ENCODE results near the gene ATPAF1. TPM values are rescaled to one million over a fixed set of nuclear protein-coding genes. Genes with fewer than 3 reads are reported as not detected.
"Not testable (repeated sequence)": the region's sequence is repeated elsewhere in the genome, so short reads cannot be mapped to it uniquely, and the experiment has no call there.

ATPAF1 gene
- total RNA-seq, 3 donors from 2014 or later (not counting 1 experiment from before 2014, with no cell fraction given): 18.0 to 21.7 (median 19.0) TPM

GRCh38 chr1:46655848-46656247 lies 12.3 kb downstream of the ATPAF1 start:
- no peak for ATAC-seq
- Histone ChIP-seq H3K27me3 (ENCODE audit: control insufficient read depth, insufficient read depth, low read length) (no peaks in the 10 kb centered on the region), H3K27ac (ENCODE audit: low read length) (no peak overlapping the region), H3K9me3 (ENCODE audit: control insufficient read depth, insufficient read depth, low read length) (no peaks in the 10 kb centered on the region), H3K36me3 (ENCODE audit: control insufficient read depth, insufficient read depth, low read length) (peaks cover 31% of the 10 kb centered on the region), H3K4me3 (ENCODE audit: low read length) (no peak overlapping the region), H3K4me1 (ENCODE audit: control insufficient read depth, insufficient read depth, low read length) (no peaks in the 10 kb centered on the region)
- no peaks in the 10 kb centered on the region for H3K27me3 Mint-ChIP-seq (ENCODE audit: low read depth in 2 of 2)
- DNase-seq: no peak
- H3K4me1 Mint-ChIP-seq: no peaks in the 10 kb centered on the region
- peaks cover 9% of the 10 kb centered on the region for H3K36me3 Mint-ChIP-seq
- H3K9me3 Mint-ChIP-seq: peaks cover 3% of the 10 kb centered on the region in 2 donors
- intact Hi-C loops (cut with micrococcal nuclease): no loop called here
- no peak overlapping the region for H3K27ac Mint-ChIP-seq
- H3K4me3 Mint-ChIP-seq: no peak overlapping the region
- TF ChIP-seq, protein P1, sequence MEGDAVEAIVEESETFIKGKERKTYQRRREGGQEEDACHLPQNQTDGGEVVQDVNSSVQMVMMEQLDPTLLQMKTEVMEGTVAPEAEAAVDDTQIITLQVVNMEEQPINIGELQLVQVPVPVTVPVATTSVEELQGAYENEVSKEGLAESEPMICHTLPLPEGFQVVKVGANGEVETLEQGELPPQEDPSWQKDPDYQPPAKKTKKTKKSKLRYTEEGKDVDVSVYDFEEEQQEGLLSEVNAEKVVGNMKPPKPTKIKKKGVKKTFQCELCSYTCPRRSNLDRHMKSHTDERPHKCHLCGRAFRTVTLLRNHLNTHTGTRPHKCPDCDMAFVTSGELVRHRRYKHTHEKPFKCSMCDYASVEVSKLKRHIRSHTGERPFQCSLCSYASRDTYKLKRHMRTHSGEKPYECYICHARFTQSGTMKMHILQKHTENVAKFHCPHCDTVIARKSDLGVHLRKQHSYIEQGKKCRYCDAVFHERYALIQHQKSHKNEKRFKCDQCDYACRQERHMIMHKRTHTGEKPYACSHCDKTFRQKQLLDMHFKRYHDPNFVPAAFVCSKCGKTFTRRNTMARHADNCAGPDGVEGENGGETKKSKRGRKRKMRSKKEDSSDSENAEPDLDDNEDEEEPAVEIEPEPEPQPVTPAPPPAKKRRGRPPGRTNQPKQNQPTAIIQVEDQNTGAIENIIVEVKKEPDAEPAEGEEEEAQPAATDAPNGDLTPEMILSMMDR (IDR thresholded peaks at IDR 0.05): no peak

DNA sequence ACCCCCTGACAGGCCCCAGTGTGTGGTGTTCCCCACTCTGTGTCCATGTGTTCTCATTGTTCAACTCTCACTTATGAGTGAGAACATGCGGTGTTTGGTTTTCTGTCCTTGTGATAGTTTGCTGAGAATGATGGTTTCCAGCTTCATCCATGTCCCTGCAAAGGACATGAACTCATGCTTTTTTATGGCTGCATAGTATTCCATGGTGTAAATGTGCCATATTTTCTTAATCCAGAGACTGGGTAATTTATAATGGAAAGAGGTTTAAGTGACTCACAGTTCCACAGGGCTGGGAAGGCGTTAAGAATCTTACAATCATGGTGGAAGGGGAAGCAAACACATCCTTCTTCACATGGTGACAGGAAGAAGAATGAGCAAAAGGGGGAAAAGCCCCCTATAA lies 13.5 kb downstream of the ATPAF1 start:
- H3K9me3 Mint-ChIP-seq; H3K4me3 Mint-ChIP-seq; H3K27me3 Mint-ChIP-seq (ENCODE audit: low read depth in 2 of 2); H3K4me1 Mint-ChIP-seq; intact Hi-C loops (cut with micrococcal nuclease); H3K27ac ChIP-seq (ENCODE audit: low read length); H3K4me3 ChIP-seq (ENCODE audit: low read length); H3K27me3 ChIP-seq (ENCODE audit: control insufficient read depth, insufficient read depth, low read length); H3K4me1 ChIP-seq (ENCODE audit: control insufficient read depth, insufficient read depth, low read length); H3K9me3 ChIP-seq (ENCODE audit: control insufficient read depth, insufficient read depth, low read length); DNase-seq; H3K27ac Mint-ChIP-seq; ATAC-seq: not testable (repeated sequence)
- H3K36me3 ChIP-seq (ENCODE audit: control insufficient read depth, insufficient read depth, low read length): peaks cover 35% of the 10 kb centered on the region
- 100% methylated on average over 1 of the region's 2 CpGs for WGBS (ENCODE audit: insufficient coverage)
- peaks cover 20% of the 10 kb centered on the region for H3K36me3 Mint-ChIP-seq

GRCh38 chr1:46654012-46654411 lies 14.2 kb downstream of the ATPAF1 start:
- TF ChIP-seq, protein P1 (IDR thresholded peaks at IDR 0.05): no peak
- Histone ChIP-seq H3K36me3 (ENCODE audit: control insufficient read depth, insufficient read depth, low read length) (peaks cover 35% of the 10 kb centered on the region), H3K27ac (ENCODE audit: low read length) (no peak overlapping the region), H3K27me3 (ENCODE audit: control insufficient read depth, insufficient read depth, low read length) (no peaks in the 10 kb centered on the region), H3K4me3 (ENCODE audit: low read length) (no peak overlapping the region), H3K9me3 (ENCODE audit: control insufficient read depth, insufficient read depth, low read length) (no peaks in the 10 kb centered on the region), H3K4me1 (ENCODE audit: control insufficient read depth, insufficient read depth, low read length) (no peaks in the 10 kb centered on the region)
- ATAC-seq (no peak), DNase-seq (no peak)
- no peak overlapping the region for H3K4me3 Mint-ChIP-seq
- H3K27ac Mint-ChIP-seq: no peak overlapping the region
- intact Hi-C loops (cut with micrococcal nuclease): no loop called here
- no peaks in the 10 kb centered on the region for H3K27me3 Mint-ChIP-seq (ENCODE audit: low read depth in 2 of 2)
- H3K4me1 Mint-ChIP-seq: no peaks in the 10 kb centered on the region
- WGBS (ENCODE audit: insufficient coverage): 100% methylated on average over 1 of the region's 1 CpG
- peaks cover 3 to 5% of the 10 kb centered on the region in 2 donors for H3K9me3 Mint-ChIP-seq
- peaks cover 20% of the 10 kb centered on the region for H3K36me3 Mint-ChIP-seq

- no peaks in the 10 kb centered on the region for H3K9me3 ChIP-seq (ENCODE audit: control insufficient read depth, insufficient read depth, low read length)
- WGBS (ENCODE audit: insufficient coverage): 100% methylated on average over 2 of the region's 2 CpGs
- no peaks in the 10 kb centered on the region for H3K27me3 Mint-ChIP-seq (ENCODE audit: low read depth in 2 of 2)
- H3K4me1 ChIP-seq (ENCODE audit: control insufficient read depth, insufficient read depth, low read length): no peaks in the 10 kb centered on the region
- H3K36me3 Mint-ChIP-seq: peaks cover 20% of the 10 kb centered on the region
- H3K27me3 ChIP-seq (ENCODE audit: control insufficient read depth, insufficient read depth, low read length): no peaks in the 10 kb centered on the region
- no peaks in the 10 kb centered on the region for H3K4me1 Mint-ChIP-seq
- H3K27ac Mint-ChIP-seq: no peak overlapping the region
- H3K27ac ChIP-seq (ENCODE audit: low read length): no peak overlapping the region
- peaks cover 35% of the 10 kb centered on the region for H3K36me3 ChIP-seq (ENCODE audit: control insufficient read depth, insufficient read depth, low read length)
- H3K9me3 Mint-ChIP-seq: peaks cover 3 to 5% of the 10 kb centered on the region in 2 donors
- ATAC-seq (no peak), DNase-seq (no peak)
- TF ChIP-seq, protein P1 (IDR thresholded peaks at IDR 0.05): no peak
- H3K4me3 Mint-ChIP-seq: no peak overlapping the region
- no peak overlapping the region for H3K4me3 ChIP-seq (ENCODE audit: low read length)
- intact Hi-C loops (cut with micrococcal nuclease): no loop called here
Observed at GRCh38 chr1:46653405-46653958, 14.7 kb downstream of the ATPAF1 start.

All from natural killer cell (primary cell).